ENCODE data around the gene NEO1. TPM values are rescaled to one million over a fixed set of nuclear protein-coding genes. Genes with fewer than 3 reads are reported as not detected.

The NEO1 gene
- polyA plus RNA-seq, 1 donor from 2014 or later: 57.0 TPM

DNA sequence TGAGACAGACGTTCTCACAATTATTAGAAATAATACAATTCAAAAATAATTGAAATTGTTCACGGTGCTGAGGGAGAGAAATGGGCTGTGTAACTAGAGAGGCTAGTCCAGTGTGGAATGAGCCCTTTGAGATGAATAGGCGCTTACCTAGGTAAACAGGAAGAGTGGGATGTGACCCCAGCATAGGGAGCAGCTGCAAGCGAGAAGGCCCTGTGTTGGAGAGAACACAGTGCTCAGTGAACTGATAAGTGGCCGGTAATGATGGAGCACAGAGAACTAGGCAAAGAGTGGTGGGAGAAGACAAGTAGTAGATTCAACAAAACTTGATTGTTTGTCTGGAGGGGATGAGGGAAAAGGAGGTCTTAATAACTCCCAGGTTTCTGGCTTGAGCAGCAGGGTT lies 212.6 kb downstream of the NEO1 start:
- H2AFZ ChIP-seq (ENCODE audit: low read depth, low read length): no peak overlapping the region
- no peaks in the 10 kb centered on the region for H3K27me3 ChIP-seq (ENCODE audit: insufficient read depth, low read depth, low read length)
- H3K27ac ChIP-seq (ENCODE audit: low read length): no peak overlapping the region
- H3K79me2 ChIP-seq (replicated peaks; ENCODE audit: insufficient read depth, low read length): no peaks in the 10 kb centered on the region
- peaks cover 1% of the 10 kb centered on the region for H3K36me3 ChIP-seq (ENCODE audit: insufficient read depth, low read length)
- H3K9ac ChIP-seq (ENCODE audit: low read length): no peak overlapping the region
- no peaks in the 10 kb centered on the region for H4K20me1 ChIP-seq (ENCODE audit: insufficient read depth)
- no peak overlapping the region for H3K4me3 ChIP-seq (ENCODE audit: low read length)
- H3K4me2 ChIP-seq (ENCODE audit: low read length): no peak overlapping the region
- TF ChIP-seq EZH2 (IDR thresholded peaks at IDR 0.05; ENCODE audit: borderline replicate concordance, insufficient read depth, low read length, poor library complexity, severe bottlenecking) (no peak), POLR2AphosphoS5 (IDR thresholded peaks at IDR 0.05) (no peak), SMC3 (conservative IDR thresholded peaks at IDR 0.05; ENCODE audit: poor library complexity) (no peak), EP300 (conservative IDR thresholded peaks at IDR 0.05; ENCODE audit: poor library complexity, severe bottlenecking) (no peak), MXI1 (conservative IDR thresholded peaks at IDR 0.05; ENCODE audit: poor library complexity, severe bottlenecking) (no peak), RAD21 (conservative IDR thresholded peaks at IDR 0.05) (no peak), TAF1 (IDR thresholded peaks at IDR 0.05; ENCODE audit: low read depth) (no peak)
- TF ChIP-seq, protein P1, sequence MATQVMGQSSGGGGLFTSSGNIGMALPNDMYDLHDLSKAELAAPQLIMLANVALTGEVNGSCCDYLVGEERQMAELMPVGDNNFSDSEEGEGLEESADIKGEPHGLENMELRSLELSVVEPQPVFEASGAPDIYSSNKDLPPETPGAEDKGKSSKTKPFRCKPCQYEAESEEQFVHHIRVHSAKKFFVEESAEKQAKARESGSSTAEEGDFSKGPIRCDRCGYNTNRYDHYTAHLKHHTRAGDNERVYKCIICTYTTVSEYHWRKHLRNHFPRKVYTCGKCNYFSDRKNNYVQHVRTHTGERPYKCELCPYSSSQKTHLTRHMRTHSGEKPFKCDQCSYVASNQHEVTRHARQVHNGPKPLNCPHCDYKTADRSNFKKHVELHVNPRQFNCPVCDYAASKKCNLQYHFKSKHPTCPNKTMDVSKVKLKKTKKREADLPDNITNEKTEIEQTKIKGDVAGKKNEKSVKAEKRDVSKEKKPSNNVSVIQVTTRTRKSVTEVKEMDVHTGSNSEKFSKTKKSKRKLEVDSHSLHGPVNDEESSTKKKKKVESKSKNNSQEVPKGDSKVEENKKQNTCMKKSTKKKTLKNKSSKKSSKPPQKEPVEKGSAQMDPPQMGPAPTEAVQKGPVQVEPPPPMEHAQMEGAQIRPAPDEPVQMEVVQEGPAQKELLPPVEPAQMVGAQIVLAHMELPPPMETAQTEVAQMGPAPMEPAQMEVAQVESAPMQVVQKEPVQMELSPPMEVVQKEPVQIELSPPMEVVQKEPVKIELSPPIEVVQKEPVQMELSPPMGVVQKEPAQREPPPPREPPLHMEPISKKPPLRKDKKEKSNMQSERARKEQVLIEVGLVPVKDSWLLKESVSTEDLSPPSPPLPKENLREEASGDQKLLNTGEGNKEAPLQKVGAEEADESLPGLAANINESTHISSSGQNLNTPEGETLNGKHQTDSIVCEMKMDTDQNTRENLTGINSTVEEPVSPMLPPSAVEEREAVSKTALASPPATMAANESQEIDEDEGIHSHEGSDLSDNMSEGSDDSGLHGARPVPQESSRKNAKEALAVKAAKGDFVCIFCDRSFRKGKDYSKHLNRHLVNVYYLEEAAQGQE (IDR thresholded peaks at IDR 0.05; ENCODE audit: borderline replicate concordance): no peak
- TF ChIP-seq, protein P2, sequence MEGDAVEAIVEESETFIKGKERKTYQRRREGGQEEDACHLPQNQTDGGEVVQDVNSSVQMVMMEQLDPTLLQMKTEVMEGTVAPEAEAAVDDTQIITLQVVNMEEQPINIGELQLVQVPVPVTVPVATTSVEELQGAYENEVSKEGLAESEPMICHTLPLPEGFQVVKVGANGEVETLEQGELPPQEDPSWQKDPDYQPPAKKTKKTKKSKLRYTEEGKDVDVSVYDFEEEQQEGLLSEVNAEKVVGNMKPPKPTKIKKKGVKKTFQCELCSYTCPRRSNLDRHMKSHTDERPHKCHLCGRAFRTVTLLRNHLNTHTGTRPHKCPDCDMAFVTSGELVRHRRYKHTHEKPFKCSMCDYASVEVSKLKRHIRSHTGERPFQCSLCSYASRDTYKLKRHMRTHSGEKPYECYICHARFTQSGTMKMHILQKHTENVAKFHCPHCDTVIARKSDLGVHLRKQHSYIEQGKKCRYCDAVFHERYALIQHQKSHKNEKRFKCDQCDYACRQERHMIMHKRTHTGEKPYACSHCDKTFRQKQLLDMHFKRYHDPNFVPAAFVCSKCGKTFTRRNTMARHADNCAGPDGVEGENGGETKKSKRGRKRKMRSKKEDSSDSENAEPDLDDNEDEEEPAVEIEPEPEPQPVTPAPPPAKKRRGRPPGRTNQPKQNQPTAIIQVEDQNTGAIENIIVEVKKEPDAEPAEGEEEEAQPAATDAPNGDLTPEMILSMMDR (IDR thresholded peaks at IDR 0.05; ENCODE audit: poor library complexity, severe bottlenecking): no peak
- no peaks in the 10 kb centered on the region for H3K9me3 ChIP-seq (ENCODE audit: low read length)
- H3F3A ChIP-seq (ENCODE audit: insufficient read depth, low read length, poor library complexity, severe bottlenecking): no peaks in the 10 kb centered on the region
- H3K9me2 ChIP-seq (ENCODE audit: insufficient read depth, low read length): no peaks in the 10 kb centered on the region

DNA sequence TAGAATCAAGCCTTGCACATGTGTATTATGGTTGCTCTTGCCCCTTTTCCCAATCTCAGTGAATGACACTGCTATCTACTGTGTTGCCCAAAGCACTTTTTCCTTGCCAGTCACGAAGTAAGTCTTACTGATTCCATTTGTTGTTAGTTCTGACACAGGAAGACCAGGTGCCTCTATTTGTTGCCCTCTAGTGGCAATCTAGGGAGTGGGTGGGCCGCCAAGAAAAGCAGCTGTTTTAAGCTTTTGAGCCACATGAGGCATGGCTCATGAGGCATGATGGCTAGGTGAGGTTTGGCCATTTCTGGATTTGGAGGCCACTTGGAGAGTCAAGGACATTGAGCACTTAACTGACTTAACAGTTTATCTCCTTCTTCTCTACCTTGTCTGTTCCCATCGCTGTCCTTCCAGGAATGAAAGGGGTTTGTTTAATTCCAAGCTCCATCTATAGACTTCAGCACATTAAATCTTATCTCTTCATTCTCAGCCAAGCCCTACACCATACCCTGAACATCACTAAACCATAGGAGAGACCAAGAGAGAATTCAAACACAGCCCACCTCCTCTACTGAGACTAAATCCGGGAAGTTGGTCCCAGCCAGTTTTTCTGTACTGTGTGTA lies 213.4 kb downstream of the NEO1 start:
- no peak overlapping the region for H3K9ac ChIP-seq (ENCODE audit: low read length)
- H3K27ac ChIP-seq (ENCODE audit: low read length): no peak overlapping the region
- no peak overlapping the region for H3K4me2 ChIP-seq (ENCODE audit: low read length)
- H2AFZ ChIP-seq (ENCODE audit: low read depth, low read length): no peak overlapping the region
- no peaks in the 10 kb centered on the region for H4K20me1 ChIP-seq (ENCODE audit: insufficient read depth)
- H3K27me3 ChIP-seq (ENCODE audit: insufficient read depth, low read depth, low read length): no peaks in the 10 kb centered on the region
- no peaks in the 10 kb centered on the region for H3K9me3 ChIP-seq (ENCODE audit: low read length)
- H3K4me3 ChIP-seq (ENCODE audit: low read length): no peak overlapping the region
- H3K9me2 ChIP-seq (ENCODE audit: insufficient read depth, low read length): no peaks in the 10 kb centered on the region
- peaks cover 6% of the 10 kb centered on the region for H3K36me3 ChIP-seq (ENCODE audit: insufficient read depth, low read length)
- TF ChIP-seq POLR2AphosphoS5 (IDR thresholded peaks at IDR 0.05) (no peak), MXI1 (conservative IDR thresholded peaks at IDR 0.05; ENCODE audit: poor library complexity, severe bottlenecking) (no peak), EP300 (conservative IDR thresholded peaks at IDR 0.05; ENCODE audit: poor library complexity, severe bottlenecking) (no peak), RAD21 (conservative IDR thresholded peaks at IDR 0.05) (peak; percentile 67), EZH2 (IDR thresholded peaks at IDR 0.05; ENCODE audit: borderline replicate concordance, insufficient read depth, low read length, poor library complexity, severe bottlenecking) (no peak), TAF1 (IDR thresholded peaks at IDR 0.05; ENCODE audit: low read depth) (no peak), SMC3 (conservative IDR thresholded peaks at IDR 0.05; ENCODE audit: poor library complexity) (peak; percentile 75)
- TF ChIP-seq, protein P1 (IDR thresholded peaks at IDR 0.05; ENCODE audit: borderline replicate concordance): no peak
- TF ChIP-seq, protein P2 (IDR thresholded peaks at IDR 0.05; ENCODE audit: poor library complexity, severe bottlenecking): peak; percentile 78
- H3K79me2 ChIP-seq (replicated peaks; ENCODE audit: insufficient read depth, low read length): no peaks in the 10 kb centered on the region
- H3F3A ChIP-seq (ENCODE audit: insufficient read depth, low read length, poor library complexity, severe bottlenecking): no peaks in the 10 kb centered on the region

Measured in neural cell (in vitro differentiated cells).